H1 (cell line): ENCODE data around the gene ZNF394. TPM values are rescaled to one million over a fixed set of nuclear protein-coding genes. Genes with fewer than 3 reads are reported as not detected.

Experiments
- ASH2L ChIP-seq: fragments of 200-600, 300-600 bp; sonication (generic); IDR thresholded peaks from one replicate; pipeline ENCODE4 v1.7.1; 2017; ENCODE audit warnings: low read length
- CHD1 ChIP-seq: IDR thresholded peaks from 2 replicates; pipeline ENCODE4 v1.6.1; 2012; ENCODE audit warnings: low read depth, low read length, improper control_type of control experiment
- GTF2F1 ChIP-seq: IDR thresholded peaks from 2 replicates; pipeline ENCODE4 v1.6.1; 2012; ENCODE audit warnings: low read depth, low read length, improper control_type of control experiment, borderline replicate concordance
- MAFK ChIP-seq: IDR thresholded peaks from 2 replicates; pipeline ENCODE4 v1.6.1; 2012; ENCODE audit warnings: low read depth, mild to moderate bottlenecking, improper control_type of control experiment, low read length
- polyA plus RNA-seq, 7 experiments: library from polyadenylated mRNA; depleted of rRNA in 3 of 7; stranded (reverse) in 5 of 7; unstranded in 2 of 7; fragments of >200 nt in 5 of 7; fragments of 200-250 nt in 2 of 7; gene quantifications; 1 replicate in 5 of 7; 2 replicates in 1 of 7; 4 replicates in 1 of 7; pipeline versions ENCODE4 v1.2.1 to v1.2.3, GENCODE V29; 2011 to 2013; ENCODE audit warnings: missing spikeins in 2 of 7, mixed read lengths in 2 of 7
- total RNA-seq: library from RNA; stranded (reverse); fragmentation: NEBNext Ultra II Directional; extraction: Animal tissue kit (Norgen Biotek cat#: 25700); gene quantifications from 2 replicates; pipeline ENCODE4 v1.2.1, GENCODE V29; 2021
- TF ChIP-seq, protein P1 (sequence below): fragments of 300-600 bp; sonication (generic); IDR thresholded peaks from 2 replicates; pipeline ENCODE4 v1.7.1; 2012; ENCODE audit warnings: low read length, moderate library complexity, mild to moderate bottlenecking, inconsistent platforms; ENCODE audit not compliant: insufficient replicate concordance
- TF ChIP-seq, protein P2 (sequence below): IDR thresholded peaks from 2 replicates; pipeline ENCODE4 v1.6.1; 2011; ENCODE audit warnings: low read length, improper control_type of control experiment

ZNF394 gene
- total and polyA plus RNA-seq, 2 of the 8 experiments (the other 6 are each of a cell fraction or from before 2014, with no cell fraction given) = 6.6 to 19.3 TPM

DNA sequence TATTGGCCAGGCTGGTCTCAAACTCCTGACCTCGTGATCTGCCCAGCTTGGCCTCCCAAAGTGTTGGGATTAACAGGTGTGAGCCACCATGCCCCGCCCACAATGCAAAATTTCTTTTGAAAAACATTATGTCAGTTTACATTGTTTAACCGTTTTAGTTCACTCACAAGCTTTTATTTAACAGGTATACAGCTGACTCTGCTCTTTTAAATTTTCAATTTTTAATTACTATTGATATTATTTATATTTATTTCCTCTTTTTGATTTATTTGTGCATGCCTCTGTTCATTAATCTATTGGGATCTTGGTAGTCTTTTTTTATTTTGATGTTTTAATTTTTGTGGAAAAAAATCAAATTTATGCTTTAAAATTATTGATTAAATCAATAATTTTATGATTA, 21.3 kb upstream of the ZNF394 start (continued):
- TF ChIP-seq, protein P1, sequence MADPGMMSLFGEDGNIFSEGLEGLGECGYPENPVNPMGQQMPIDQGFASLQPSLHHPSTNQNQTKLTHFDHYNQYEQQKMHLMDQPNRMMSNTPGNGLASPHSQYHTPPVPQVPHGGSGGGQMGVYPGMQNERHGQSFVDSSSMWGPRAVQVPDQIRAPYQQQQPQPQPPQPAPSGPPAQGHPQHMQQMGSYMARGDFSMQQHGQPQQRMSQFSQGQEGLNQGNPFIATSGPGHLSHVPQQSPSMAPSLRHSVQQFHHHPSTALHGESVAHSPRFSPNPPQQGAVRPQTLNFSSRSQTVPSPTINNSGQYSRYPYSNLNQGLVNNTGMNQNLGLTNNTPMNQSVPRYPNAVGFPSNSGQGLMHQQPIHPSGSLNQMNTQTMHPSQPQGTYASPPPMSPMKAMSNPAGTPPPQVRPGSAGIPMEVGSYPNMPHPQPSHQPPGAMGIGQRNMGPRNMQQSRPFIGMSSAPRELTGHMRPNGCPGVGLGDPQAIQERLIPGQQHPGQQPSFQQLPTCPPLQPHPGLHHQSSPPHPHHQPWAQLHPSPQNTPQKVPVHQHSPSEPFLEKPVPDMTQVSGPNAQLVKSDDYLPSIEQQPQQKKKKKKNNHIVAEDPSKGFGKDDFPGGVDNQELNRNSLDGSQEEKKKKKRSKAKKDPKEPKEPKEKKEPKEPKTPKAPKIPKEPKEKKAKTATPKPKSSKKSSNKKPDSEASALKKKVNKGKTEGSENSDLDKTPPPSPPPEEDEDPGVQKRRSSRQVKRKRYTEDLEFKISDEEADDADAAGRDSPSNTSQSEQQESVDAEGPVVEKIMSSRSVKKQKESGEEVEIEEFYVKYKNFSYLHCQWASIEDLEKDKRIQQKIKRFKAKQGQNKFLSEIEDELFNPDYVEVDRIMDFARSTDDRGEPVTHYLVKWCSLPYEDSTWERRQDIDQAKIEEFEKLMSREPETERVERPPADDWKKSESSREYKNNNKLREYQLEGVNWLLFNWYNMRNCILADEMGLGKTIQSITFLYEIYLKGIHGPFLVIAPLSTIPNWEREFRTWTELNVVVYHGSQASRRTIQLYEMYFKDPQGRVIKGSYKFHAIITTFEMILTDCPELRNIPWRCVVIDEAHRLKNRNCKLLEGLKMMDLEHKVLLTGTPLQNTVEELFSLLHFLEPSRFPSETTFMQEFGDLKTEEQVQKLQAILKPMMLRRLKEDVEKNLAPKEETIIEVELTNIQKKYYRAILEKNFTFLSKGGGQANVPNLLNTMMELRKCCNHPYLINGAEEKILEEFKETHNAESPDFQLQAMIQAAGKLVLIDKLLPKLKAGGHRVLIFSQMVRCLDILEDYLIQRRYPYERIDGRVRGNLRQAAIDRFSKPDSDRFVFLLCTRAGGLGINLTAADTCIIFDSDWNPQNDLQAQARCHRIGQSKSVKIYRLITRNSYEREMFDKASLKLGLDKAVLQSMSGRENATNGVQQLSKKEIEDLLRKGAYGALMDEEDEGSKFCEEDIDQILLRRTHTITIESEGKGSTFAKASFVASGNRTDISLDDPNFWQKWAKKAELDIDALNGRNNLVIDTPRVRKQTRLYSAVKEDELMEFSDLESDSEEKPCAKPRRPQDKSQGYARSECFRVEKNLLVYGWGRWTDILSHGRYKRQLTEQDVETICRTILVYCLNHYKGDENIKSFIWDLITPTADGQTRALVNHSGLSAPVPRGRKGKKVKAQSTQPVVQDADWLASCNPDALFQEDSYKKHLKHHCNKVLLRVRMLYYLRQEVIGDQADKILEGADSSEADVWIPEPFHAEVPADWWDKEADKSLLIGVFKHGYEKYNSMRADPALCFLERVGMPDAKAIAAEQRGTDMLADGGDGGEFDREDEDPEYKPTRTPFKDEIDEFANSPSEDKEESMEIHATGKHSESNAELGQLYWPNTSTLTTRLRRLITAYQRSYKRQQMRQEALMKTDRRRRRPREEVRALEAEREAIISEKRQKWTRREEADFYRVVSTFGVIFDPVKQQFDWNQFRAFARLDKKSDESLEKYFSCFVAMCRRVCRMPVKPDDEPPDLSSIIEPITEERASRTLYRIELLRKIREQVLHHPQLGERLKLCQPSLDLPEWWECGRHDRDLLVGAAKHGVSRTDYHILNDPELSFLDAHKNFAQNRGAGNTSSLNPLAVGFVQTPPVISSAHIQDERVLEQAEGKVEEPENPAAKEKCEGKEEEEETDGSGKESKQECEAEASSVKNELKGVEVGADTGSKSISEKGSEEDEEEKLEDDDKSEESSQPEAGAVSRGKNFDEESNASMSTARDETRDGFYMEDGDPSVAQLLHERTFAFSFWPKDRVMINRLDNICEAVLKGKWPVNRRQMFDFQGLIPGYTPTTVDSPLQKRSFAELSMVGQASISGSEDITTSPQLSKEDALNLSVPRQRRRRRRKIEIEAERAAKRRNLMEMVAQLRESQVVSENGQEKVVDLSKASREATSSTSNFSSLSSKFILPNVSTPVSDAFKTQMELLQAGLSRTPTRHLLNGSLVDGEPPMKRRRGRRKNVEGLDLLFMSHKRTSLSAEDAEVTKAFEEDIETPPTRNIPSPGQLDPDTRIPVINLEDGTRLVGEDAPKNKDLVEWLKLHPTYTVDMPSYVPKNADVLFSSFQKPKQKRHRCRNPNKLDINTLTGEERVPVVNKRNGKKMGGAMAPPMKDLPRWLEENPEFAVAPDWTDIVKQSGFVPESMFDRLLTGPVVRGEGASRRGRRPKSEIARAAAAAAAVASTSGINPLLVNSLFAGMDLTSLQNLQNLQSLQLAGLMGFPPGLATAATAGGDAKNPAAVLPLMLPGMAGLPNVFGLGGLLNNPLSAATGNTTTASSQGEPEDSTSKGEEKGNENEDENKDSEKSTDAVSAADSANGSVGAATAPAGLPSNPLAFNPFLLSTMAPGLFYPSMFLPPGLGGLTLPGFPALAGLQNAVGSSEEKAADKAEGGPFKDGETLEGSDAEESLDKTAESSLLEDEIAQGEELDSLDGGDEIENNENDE = no peak
- TF ChIP-seq CHD1 (no peak), GTF2F1 (no peak), ASH2L (no peak), MAFK (no peak)
- TF ChIP-seq, protein P2, sequence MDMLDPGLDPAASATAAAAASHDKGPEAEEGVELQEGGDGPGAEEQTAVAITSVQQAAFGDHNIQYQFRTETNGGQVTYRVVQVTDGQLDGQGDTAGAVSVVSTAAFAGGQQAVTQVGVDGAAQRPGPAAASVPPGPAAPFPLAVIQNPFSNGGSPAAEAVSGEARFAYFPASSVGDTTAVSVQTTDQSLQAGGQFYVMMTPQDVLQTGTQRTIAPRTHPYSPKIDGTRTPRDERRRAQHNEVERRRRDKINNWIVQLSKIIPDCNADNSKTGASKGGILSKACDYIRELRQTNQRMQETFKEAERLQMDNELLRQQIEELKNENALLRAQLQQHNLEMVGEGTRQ = no peak
